ENCODE results near the gene PDZRN3.
A peak's percentile ranks its signal among the peaks of the same experiment; 100 is the strongest.

DNA sequence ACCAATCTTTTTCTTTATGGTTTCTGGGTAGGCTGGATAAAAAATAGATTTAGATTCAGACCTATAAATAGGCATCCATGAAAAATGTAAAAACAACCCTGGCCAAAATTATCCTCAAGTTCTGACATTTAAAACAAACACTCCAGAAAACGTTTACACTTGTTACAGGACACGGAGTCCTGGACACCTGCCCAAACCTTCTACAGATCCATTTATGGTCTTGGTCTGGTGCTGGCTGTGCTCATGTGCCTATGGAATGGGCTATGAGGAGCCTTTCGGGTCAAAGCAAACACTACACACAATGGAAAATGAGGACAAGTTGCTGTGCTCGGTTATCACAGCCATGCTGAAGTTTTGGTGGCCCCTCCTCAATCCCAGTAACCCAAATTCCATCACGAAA, 108.1 kb downstream of the PDZRN3 start:
- TF ChIP-seq POLR2AphosphoS5 (IDR thresholded peaks at IDR 0.05; ENCODE audit: insufficient read depth in 1 of 2, low read depth in 1 of 2) (peak in 1 of 2 donors; percentile 62), POLR2A (IDR thresholded peaks at IDR 0.05) (no peak), CTCF (IDR thresholded peaks at IDR 0.05) (no peak)
